Measurements from ENCODE around the gene URB1.

The URB1 gene

GRCh38 chr21:32392880-32393676 is at the start of gene URB1:
URB1 (minus strand) TSS chr21:32393012; CDS start chr21:32392910, 102 bp downstream.
- no peak for TF ChIP-seq GATA2 (IDR thresholded peaks at IDR 0.05; ENCODE audit: low read depth, low read length)
- TF ChIP-seq GATA3 (IDR thresholded peaks at IDR 0.05; ENCODE audit: low read depth, low read length): no peak

DNA sequence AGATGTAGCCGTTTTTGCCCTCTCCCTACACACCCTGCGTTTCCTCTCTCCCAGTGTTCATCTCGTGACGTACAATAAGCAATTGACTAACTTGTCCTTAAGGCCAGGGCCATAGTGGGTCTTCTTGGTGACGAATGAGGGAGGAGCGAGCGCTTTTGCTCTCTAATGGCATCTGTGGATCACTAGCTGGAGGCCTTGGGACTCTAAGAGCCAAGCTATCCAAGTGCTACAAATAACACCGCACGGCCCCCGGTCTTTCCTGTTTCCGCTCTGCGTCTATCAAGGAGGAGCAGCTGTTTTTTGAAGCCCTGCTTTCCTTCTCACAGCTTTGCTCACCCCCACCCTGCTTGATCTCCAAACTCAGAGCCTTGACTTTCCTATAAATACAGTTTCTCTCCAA is 44.9 kb upstream of the URB1 start:
- no peak for TF ChIP-seq GATA2 (IDR thresholded peaks at IDR 0.05; ENCODE audit: low read depth, low read length)
- no peak for TF ChIP-seq GATA3 (IDR thresholded peaks at IDR 0.05; ENCODE audit: low read depth, low read length)

DNA sequence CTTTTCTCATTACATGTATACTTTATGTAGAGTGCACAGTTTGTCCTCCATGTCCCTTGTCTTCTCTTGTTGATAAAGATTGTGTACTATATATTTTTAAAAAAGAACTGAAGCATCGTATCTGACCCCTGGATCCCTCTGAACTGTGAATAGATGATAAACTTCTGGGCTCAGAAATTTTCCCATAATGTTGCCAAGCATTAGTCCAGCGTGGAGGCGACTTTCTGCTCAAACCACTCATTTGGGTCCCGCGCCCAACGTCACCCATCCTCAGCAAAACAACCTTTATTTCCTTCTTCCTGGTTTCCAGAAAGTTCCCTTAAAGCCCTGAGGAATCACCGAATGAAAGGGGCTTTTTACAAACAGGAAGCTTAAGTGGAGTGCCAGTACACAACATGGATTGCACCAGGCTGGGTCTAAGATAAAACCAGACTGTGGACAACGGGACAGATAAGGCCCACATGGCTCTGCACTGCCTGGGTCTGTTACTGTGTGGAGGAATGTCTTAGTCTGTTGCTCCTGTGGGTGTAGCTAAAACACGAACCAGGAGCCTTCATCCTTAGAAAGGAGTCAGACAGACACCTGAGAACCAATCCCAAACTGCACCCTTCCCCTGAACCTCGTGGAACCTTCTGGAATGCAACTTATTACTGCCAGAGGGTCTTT is 35.3 kb upstream of the URB1 start:
- TF ChIP-seq GATA2 (IDR thresholded peaks at IDR 0.05; ENCODE audit: low read depth, low read length) (no peak), GATA3 (IDR thresholded peaks at IDR 0.05; ENCODE audit: low read depth, low read length) (no peak)

DNA sequence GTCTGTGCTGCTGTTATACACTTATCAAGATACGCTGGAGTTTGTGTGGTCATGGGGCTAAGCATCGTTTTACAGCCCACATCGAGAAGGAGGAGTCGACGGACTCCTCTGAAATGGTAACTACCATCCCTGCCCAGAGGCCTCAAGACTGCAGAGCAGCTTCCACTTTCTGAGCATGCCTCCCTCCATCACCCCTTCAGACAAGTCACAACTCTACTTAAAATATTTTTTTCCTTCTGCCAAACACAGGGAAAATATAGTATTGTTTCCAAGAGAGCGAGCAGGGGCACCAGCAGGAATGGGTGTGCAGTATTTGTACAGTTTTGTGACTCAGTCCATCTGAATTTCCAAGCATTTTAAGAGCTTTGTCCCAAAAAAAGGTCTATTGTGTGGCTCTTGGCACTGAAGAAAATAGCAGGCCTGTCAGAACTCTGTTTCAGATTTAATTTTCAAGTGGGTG is 33.8 kb upstream of the URB1 start:
- TF ChIP-seq GATA3 (IDR thresholded peaks at IDR 0.05; ENCODE audit: low read depth, low read length) (no peak), GATA2 (IDR thresholded peaks at IDR 0.05; ENCODE audit: low read depth, low read length) (no peak)

DNA sequence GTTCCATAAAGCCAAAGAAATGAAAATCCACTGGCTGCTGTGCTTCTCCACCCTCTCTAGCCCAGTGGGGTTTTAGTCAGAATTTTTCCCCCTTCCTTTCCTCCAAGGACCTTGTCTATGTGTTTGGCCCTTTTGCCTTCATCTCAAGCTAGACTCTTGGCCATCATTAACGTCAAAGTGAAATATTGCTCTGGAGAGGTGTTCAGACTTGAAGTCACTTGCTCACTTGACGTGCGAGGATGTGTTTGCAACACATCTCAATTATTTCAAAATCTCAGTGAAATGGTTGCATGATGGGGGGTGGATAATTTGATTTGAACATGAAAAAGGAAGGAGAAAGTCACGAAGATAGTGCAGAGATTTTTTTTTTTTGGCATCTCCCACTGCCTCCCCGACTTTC is 33.3 kb upstream of the URB1 start:
- TF ChIP-seq GATA2 (IDR thresholded peaks at IDR 0.05; ENCODE audit: low read depth, low read length) (no peak), GATA3 (IDR thresholded peaks at IDR 0.05; ENCODE audit: low read depth, low read length) (no peak)

DNA sequence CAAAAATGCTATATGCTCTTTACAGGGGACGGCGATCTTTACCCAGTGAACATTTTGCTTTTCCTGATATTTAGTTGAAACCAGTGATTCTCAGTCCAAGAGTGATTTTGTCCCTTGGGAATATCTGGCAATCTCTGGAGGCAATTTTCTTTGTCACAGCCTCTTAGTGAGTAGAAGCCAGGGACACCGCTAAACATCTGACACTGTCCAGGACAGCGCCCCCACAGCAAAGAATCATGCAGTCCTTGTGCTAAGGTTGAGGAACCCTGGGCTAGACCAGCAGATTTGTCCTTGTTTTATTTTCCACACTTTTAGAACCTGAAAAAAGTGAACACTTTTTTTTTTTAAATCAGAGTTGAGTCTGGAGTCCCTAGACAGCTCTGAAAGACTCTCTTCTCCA is 32.8 kb upstream of the URB1 start:
- no peak for TF ChIP-seq GATA3 (IDR thresholded peaks at IDR 0.05; ENCODE audit: low read depth, low read length)

GRCh38 chr21:32424674-32425073 is 31.9 kb upstream of the URB1 start:
- TF ChIP-seq GATA3 (IDR thresholded peaks at IDR 0.05; ENCODE audit: low read depth, low read length) (no peak), GATA2 (IDR thresholded peaks at IDR 0.05; ENCODE audit: low read depth, low read length) (no peak)

- TF ChIP-seq GATA3 (IDR thresholded peaks at IDR 0.05; ENCODE audit: low read depth, low read length): no peak
- TF ChIP-seq GATA2 (IDR thresholded peaks at IDR 0.05; ENCODE audit: low read depth, low read length): no peak
These were observed 31.4 kb upstream of the URB1 start for GRCh38 chr21:32424191-32424535.

GRCh38 chr21:32423320-32424190 is 30.7 kb upstream of the URB1 start:
- TF ChIP-seq GATA2 (IDR thresholded peaks at IDR 0.05; ENCODE audit: low read depth, low read length): no peak
- no peak for TF ChIP-seq GATA3 (IDR thresholded peaks at IDR 0.05; ENCODE audit: low read depth, low read length)

DNA sequence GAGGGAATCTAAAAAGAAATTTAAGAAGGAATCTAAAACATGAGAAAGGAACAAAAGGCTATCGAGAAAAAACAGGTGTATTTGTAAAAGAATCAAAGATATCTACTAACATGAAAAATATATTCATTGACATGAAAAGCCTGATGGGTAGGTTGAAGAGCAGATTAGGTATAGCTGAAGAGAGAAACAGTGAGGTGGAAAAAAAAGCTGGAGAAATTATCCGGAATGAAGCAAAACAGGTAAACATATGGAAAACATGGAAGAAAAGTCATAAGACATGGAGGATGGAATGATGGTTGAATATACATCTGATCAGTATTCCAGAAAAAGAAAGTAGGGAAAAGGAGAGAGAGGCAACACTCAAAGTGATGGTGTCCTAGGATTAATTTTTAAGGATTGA is 29.3 kb upstream of the URB1 start:
- no peak for TF ChIP-seq GATA3 (IDR thresholded peaks at IDR 0.05; ENCODE audit: low read depth, low read length)
- TF ChIP-seq GATA2 (IDR thresholded peaks at IDR 0.05; ENCODE audit: low read depth, low read length): no peak

- no peak for TF ChIP-seq GATA2 (IDR thresholded peaks at IDR 0.05; ENCODE audit: low read depth, low read length)
- TF ChIP-seq GATA3 (IDR thresholded peaks at IDR 0.05; ENCODE audit: low read depth, low read length): no peak
These were observed 25.3 kb upstream of the URB1 start for GRCh38 chr21:32418146-32418545.

DNA sequence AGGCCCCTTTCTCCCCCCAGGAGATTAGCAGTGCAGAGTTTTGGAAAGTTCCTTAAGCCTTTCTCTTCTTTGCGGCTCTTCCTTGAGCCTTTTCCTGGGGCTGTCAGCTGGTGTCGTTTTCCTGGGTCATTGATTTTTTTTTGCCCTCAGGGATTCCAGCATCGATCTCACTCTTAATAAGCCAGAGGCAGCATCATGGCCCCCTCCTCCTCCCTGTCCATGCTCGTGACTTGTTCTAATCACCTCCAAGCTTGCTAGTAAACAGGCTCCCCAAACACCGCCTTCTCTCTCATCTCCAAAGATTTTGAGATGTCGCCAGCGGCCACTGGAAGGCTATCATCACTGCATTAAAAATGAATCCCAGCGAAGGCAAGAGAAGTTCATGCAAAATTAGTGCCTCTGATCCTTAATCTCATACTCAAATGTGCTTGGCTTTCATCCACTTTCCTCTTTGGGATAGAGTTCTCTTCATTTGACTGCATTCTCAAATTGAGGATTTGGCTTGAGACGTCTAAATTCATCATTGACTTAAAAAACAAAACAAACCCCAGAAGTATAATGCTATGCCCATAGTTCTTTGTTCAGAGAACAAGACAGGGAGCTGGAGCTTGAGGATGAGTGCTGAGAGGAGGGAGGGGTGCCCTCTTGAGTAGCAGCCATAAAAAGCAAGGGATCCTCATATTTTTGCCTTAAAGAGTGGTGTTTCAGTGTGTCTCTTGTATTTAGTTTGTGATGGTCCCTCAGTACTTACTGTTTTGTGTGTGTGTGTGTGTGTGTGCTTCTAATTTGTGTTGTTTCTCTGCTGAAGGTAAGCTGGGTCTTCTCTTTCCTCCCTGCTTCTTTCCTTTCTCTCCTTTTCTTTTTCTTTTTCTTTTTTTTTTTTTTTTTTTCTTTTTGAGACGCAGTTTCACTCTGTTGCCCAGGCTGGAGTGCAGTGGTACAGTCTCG is 22.9 kb upstream of the URB1 start:
- TF ChIP-seq GATA2 (IDR thresholded peaks at IDR 0.05; ENCODE audit: low read depth, low read length): no peak
- no peak for TF ChIP-seq GATA3 (IDR thresholded peaks at IDR 0.05; ENCODE audit: low read depth, low read length)

DNA sequence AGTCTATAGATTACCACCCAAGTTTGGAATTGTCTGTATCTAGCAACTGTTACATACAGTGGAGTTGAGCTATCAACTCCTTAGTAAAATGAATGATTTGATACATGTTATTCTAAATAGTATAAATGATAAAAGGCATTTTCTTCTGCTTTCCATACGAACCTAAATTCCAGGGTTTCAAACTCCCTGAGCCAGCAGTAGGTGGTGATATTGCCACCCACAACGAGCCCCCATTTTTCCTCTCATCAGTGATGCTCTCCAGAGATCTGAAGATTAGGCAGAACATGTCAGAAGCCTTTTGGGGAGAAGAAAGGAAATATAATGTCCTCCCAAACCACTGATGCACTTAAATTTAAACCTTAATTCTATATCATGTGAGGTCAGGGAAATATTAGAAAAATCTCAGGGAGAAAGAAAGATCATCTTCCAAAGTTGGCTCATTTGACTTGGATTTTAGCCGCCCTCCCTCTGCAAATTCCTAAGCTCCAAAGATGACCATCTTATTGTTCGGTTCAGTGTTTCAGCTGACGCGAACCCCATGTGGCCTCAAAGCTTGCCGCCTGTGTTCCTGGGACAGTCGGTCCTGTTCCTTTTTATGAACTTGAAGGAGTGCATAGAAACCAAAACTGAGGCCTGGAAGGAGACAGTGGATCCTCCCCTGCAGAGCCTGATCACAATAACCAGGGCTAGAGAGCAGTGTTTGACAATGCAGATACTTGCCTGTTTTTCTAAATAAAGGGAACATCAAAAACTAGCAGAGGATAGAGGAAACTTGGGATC is 22.0 kb upstream of the URB1 start:
- TF ChIP-seq GATA2 (IDR thresholded peaks at IDR 0.05; ENCODE audit: low read depth, low read length) (peak; percentile 86), GATA3 (IDR thresholded peaks at IDR 0.05; ENCODE audit: low read depth, low read length) (no peak; the same call in 1 of the 2 replicates)

Data from SH-SY5Y (cell line).